Inflammatory macrophage treated with lipopolysaccharide for 4 hours (primary cell): ENCODE results near the gene FLACC1.
"Not testable (repeated sequence)": the region's sequence is repeated elsewhere in the genome, so short reads cannot be mapped to it uniquely, and the experiment has no call there.

ENCODE experiments used
- DNase-seq: peaks from one replicate; pipeline ENCODE4 v3.0.0-alpha.2; 2020

The FLACC1 gene

GRCh38 chr2:201357221-201357620, at the start of gene FLACC1:
Gene FLACC1, minus strand, starts transcription at chr2:201357345. Its CDS starts 5,941 bp downstream, at chr2:201351404.
- DNase-seq = no peak

- peak; percentile 47 for DNase-seq
Observed at GRCh38 chr2:201406077-201406662, 49.0 kb upstream of the FLACC1 start.

- no peak for DNase-seq
Observed at GRCh38 chr2:201404699-201405280, 47.6 kb upstream of the FLACC1 start.

GRCh38 chr2:201403880-201404279, 46.7 kb upstream of the FLACC1 start:
- no peak for DNase-seq

GRCh38 chr2:201402651-201403562, 45.8 kb upstream of the FLACC1 start:
- DNase-seq = no peak

- no peak for DNase-seq
Observed at GRCh38 chr2:201401815-201402214, 44.7 kb upstream of the FLACC1 start.

- DNase-seq = no peak
Observed at GRCh38 chr2:201396595-201396994, 39.5 kb upstream of the FLACC1 start.

- DNase-seq = no peak
Observed at GRCh38 chr2:201383136-201383535, 26.0 kb upstream of the FLACC1 start.

- DNase-seq = no peak
Observed at GRCh38 chr2:201378496-201379397, 21.6 kb upstream of the FLACC1 start.

- no peak for DNase-seq
Observed at GRCh38 chr2:201377218-201377617, 20.1 kb upstream of the FLACC1 start.

GRCh38 chr2:201369775-201370174, 12.6 kb upstream of the FLACC1 start:
- no peak for DNase-seq

- not testable (repeated sequence) for DNase-seq
Observed at GRCh38 chr2:201369318-201369717, 12.2 kb upstream of the FLACC1 start.

- no peak for DNase-seq
Observed at GRCh38 chr2:201366146-201366545, 9.0 kb upstream of the FLACC1 start.

GRCh38 chr2:201363857-201364560, 6.9 kb upstream of the FLACC1 start:
- DNase-seq = peak; percentile 52

- DNase-seq = no peak
Observed at GRCh38 chr2:201362396-201362795, 5.3 kb upstream of the FLACC1 start.

GRCh38 chr2:201361078-201361733, 4.1 kb upstream of the FLACC1 start:
- no peak for DNase-seq

GRCh38 chr2:201360256-201360655, 3.1 kb upstream of the FLACC1 start:
- no peak for DNase-seq

GRCh38 chr2:201358684-201359083, 1.5 kb upstream of the FLACC1 start:
- DNase-seq = peak; percentile 8

- DNase-seq = no peak
Observed at GRCh38 chr2:201353116-201353515, 4.0 kb downstream of the FLACC1 start.

GRCh38 chr2:201350879-201351278, 6.3 kb downstream of the FLACC1 start:
- DNase-seq = no peak

GRCh38 chr2:201349601-201350000, 7.5 kb downstream of the FLACC1 start:
- DNase-seq = no peak

GRCh38 chr2:201348758-201349157, 8.4 kb downstream of the FLACC1 start:
- DNase-seq = no peak
